Hematopoietic multipotent progenitor cell treated with erythropoietin and hydrocortisone succinate and interleukin-3 and kit ligand, for 6 days (in vitro differentiated cells): ENCODE data around the gene RALGAPA2.
A peak's percentile ranks its signal among the peaks of the same experiment; 100 is the strongest.

Experiments used
- DNase-seq: peaks from one replicate; pipeline ENCODE4 v3.0.0-alpha.2; 2015

RALGAPA2 gene

GRCh38 chr20:20393207-20394120 lies 319.0 kb downstream of the RALGAPA2 start:
- peak; percentile 32 for DNase-seq

GRCh38 chr20:20391766-20392165 lies 320.7 kb downstream of the RALGAPA2 start:
- DNase-seq = no peak

DNA sequence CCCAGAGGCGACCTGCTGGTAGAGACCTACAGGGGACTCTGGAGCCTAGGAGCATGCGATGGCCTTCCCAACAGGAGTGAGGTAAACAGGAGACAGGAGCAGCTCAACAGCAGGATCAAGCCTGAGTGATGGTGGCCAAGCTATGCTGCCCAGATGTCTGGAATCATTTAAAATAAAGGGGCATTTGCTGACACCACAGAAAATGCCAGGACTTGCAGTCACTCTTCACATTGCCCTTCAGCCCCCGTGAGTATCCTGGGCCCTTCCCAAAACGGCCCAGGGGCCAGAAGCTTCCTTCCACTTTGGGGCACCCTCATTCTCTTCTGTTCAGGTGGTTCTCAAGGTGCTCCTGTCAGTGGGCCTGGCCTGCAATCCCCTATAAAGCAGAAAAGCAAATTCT lies 321.3 kb downstream of the RALGAPA2 start:
- no peak for DNase-seq

- no peak for DNase-seq
Observed at GRCh38 chr20:20390393-20390792, 322.1 kb downstream of the RALGAPA2 start.

GRCh38 chr20:20386192-20386591 lies 326.3 kb downstream of the RALGAPA2 start:
- no peak for DNase-seq

DNA sequence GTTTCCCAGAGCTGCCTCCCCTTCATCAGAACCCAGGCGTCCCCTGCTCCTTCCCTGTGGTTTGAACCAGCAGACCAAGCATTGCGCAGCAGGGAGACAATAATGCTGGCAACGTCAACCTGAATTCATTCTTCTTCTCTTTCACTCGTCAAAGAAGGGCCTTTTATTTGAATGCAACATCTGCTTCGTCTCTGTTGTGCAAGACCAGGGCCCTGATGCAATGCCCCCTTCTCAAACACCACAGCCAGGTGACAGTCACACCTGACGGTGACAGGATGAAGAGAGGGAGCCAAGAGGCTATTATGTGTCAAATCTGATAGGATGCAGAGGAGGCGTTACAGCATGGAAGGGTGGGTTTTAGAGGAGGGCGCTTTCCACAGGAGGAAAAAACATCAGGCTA lies 336.6 kb downstream of the RALGAPA2 start:
- DNase-seq = no peak

DNA sequence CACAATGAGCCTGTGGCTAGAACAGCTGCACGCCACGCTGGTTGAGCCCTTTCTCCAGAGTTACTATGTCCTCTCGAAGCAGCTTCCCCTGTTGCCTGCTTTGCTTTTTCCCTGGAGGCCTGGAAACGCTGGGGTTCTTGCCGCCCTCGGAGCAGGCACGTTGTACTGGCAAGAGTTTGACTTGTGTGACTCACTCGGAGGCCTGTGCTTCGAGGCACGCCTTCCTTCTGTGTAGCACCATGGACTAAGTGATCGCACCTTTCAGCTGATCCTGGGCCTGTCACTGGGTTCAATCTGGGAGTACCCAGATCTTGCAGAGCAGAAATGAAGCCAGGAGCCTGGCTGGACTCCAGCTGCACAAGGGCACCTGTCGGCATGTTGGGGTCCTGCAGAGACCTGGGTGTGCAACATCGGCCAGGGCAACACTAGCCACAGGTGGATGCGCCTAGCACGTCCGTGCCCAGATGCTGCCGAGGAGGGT lies 339.3 kb downstream of the RALGAPA2 start:
- DNase-seq = no peak

DNA sequence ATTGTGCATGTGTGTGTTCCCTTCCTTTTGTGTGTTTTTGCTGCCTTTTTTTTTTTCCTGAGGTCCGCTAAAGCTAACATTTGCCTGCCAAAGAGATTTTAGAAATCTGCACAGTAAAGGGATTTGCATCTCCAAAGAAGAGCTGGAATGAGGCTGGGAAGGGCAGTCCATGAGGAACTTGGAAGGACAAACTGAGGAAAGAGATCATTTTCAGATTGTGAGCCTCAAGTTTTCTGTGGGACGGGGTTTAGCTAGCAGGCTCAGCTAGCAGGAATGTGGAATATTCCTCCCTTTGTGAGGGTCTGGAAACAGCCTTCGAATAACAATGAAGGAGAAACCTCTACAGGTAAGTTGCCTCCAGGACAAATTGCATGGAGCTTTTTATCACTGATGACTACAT lies 340.8 kb downstream of the RALGAPA2 start:
- DNase-seq = no peak

DNA sequence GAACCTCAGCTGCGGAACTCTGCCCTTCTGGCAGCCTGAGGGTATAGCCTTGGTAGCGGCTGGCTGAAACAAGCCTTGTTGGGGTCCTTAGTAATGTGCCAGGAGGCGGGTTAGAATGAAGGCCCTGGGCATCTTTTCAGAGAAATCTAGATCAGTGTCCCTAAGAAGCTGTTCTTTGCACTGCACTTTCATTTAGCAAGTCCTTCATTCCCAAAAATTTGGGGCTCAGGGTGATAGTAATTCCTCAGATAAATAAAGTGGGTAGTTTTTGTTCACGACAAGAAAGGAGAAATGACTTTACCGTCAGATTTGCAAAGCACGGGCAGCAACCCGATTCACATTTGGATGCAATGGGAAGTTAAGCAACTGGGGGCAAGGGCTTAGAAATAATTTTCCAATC lies 341.4 kb downstream of the RALGAPA2 start:
- no peak for DNase-seq

- DNase-seq = no peak
Observed at GRCh38 chr20:20370094-20370575, 342.3 kb downstream of the RALGAPA2 start.

DNA sequence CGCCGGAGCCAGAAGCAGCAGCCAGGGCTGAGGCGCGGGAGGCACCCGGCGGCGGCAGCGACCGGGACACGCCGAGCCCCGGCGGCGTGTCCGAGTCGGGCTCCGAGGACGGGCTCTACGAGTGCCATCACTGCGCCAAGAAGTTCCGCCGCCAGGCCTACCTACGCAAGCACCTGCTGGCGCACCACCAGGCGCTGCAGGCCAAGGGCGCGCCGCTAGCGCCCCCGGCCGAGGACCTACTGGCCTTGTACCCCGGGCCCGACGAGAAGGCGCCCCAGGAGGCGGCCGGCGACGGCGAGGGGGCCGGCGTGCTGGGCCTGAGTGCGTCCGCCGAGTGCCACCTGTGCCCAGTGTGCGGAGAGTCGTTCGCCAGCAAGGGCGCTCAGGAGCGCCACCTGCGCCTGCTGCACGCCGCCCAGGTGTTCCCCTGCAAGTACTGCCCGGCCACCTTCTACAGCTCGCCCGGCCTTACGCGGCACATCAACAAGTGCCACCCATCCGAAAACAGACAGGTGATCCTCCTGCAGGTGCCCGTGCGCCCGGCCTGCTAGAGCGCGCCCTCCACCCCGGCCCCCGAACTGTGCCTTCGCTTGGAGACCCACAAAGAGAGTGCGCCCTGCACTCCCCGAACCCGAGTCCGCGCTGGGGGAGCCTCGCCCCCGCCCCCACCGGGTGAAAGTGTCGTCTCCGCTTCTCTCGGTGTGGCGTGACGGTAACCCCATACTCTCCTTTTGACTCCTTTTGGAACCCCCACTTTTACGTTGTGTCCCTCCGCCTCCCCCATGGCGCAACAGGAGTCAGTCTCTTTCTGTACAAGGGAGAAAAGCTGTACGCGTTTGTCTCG lies 343.0 kb downstream of the RALGAPA2 start:
- DNase-seq = no peak

- no peak for DNase-seq
Observed at GRCh38 chr20:20368418-20369249, 343.8 kb downstream of the RALGAPA2 start.

- DNase-seq = peak; percentile 32
Observed at GRCh38 chr20:20367575-20368417, 344.6 kb downstream of the RALGAPA2 start, which contains the start of gene INSM1. Gene INSM1, plus strand, starts transcription at chr20:20368104. Its CDS starts 164 bp downstream, at chr20:20368268.

DNA sequence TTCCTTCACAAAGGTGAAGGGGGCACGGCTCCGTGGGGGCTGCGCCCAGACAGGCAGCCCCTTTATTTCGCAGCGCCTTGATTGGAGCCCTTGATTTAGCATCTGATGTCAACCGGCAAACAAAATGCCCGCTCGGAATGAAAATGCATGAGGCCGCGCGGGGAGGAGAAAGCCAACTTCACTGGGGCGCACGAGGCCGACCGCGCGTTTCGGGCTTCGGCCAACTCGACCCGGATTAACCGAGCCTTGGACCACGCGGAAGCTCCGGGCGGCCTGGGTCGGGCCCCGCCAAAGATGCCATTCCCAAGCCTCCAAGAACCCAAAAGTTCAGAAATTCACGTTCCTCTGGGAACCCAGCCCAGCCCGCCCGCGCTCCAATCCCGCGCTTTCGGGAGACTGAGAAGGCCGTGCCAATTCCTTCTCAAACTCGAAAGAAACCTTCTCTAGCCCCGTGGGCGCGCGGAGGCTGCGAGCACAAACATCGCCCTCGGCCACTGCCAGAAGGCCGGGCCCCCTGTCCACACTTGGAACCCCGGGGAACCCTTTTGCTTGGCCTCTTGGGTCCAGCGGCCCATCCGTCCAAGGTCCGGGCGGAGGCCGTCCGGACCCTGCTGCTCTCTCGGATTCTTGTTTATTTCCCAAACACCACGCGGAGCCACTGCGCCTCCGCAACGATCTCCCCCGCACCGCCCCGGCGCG lies 345.4 kb downstream of the RALGAPA2 start:
- no peak for DNase-seq

- no peak for DNase-seq
Observed at GRCh38 chr20:20366551-20366875, 345.9 kb downstream of the RALGAPA2 start.

DNA sequence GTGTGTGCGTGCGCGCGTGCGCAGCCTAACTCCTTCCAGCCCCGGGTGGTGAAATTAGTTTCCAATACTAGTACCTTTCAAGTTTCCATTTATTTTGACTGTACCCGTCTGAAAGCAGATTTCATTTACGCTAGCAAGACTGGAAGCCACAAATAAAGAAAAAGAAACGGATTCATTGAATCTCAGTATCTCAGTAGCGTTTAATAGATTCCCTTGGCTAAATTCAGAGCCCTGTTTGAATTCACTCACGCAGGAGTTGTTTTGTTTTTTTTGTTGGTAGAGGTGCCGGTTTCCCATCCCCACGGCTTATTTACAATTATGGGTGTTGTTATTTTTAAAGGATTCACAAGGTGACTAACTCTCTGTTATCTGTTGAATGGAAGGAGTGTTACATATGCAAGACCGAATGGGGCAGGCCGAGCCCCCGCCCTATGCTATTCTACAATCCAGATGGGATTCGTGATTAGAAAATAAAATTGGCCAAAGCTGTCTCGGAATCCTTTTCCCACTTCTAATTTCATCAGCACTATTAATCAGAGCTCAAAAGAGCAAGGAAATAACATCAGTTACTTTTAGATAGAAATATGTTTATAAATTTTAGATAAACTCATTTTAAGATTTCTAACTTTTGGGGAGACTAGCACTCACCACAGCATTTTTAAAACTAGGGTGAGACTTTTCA lies 346.8 kb downstream of the RALGAPA2 start:
- no peak for DNase-seq

DNA sequence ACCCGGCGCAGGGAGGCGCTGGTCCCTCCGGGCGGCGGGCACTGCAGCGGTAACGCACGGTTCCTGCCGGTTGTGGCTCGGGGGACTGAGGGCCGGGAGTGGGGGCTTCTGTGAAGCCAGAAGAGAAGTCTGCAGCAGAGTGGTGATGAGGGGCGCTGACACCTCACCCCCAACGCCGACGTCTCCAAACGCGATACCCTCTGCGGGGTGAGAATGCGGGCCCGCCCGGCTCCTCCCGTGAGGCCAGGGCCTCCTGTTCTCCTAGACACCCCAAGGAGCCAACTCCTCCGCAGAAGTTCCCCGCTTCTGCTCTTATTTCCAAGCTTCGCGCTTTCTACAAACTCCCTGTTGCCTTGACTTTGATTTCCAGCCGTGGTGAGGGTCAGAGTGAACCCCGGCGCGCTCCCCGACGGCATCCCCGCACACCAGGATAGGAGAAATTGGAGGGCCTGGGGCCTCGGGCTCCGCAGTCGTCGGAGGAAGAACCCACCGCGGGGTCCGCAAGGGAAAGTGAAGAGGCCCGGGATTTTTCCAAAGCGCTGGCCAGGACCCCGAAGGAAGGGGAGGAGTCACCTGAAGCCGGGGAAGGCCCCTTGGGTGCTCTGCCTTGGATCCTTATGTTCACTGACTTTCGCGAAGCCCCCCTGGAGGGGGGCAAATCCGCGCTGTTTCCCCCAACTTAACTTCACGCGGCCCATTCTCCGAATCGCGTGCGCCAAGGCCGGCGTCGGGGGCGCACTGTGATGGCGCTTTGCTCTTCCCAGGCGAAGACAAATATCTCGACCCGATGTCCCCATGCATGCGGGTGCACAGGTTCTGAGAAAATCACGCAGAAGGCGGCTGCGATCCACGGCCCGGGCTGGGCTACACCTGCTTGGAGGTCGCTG lies 347.6 kb downstream of the RALGAPA2 start:
- no peak for DNase-seq

DNA sequence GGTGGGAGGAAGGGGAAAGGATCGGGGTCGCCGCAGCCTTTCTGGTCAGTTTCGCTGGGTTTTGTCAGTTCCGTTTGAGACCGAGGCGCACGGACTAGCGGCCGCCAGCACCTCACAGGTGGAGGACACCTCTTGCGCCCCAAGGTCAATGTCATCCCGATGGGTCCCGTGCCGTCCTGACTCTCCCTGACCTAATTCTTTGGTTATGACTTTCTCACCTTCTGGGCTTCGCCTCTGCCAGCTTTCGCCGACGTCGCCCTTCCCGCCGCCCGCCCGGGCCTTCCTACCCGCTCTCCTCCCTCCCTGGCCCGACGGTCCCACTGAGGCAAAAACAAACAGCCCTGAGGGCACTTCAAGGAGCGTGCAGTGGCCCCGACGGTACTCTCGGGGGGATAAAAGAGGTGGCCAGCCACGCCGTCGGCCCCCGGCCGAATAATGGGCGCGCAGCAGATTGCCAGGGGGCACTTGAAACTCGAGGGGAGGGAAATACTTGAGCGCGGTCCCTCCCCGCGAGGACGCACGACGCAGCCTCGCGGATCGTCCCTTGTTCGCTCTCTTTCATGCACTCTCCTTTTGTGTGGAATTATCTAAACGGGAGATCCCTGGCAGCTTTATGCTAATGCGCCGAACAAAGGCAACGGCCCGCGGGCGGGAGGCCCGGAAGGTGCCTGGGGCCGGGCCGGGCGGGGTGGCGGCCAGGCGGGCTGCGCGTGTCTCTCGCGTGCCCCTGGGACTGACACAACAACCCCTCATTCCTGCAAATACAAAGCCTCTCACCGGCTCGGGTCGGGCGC lies 348.4 kb downstream of the RALGAPA2 start:
- no peak for DNase-seq

DNA sequence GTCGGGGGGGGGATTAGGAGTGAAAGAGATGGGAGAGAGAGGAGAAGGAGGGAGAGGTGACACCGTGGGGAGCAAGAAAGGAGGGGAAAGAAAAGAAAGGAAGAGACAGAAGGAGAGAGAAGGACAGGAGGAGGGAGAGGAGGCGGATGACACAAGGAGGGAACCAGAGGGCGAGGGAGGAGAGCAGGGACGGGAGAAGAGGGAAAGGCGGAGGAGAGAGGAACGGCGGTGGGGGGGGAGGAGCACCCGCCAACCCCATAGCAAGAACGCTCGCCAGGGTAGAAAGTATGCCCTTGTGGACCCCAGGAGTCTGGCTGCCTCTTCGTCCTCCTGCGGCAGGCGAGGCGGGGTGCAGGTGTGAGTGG lies 349.0 kb downstream of the RALGAPA2 start:
- DNase-seq = no peak
